Activated CD4-positive, CD25-positive, alpha-beta regulatory T cell treated with anti-CD3 and anti-CD28 coated beads, Interleukin-2, amount 50 U/mL, for 16 hours (primary cell): Measurements from ENCODE around the gene SLC16A2.
"Not testable (repeated sequence)": the region's sequence is repeated elsewhere in the genome, so short reads cannot be mapped to it uniquely, and the experiment has no call there.

ENCODE experiments used
- DNase-seq: peaks from one replicate; pipeline ENCODE4 v3.0.0-alpha.2; 2020; ENCODE audit warnings: low read depth, low spot score

SLC16A2 gene

GRCh38 chrX:74506317-74507115 is 85.2 kb downstream of the SLC16A2 start:
- no peak for DNase-seq

- no peak for DNase-seq
These were observed 85.9 kb downstream of the SLC16A2 start for GRCh38 chrX:74507191-74507590.

GRCh38 chrX:74509989-74510388 is 88.7 kb downstream of the SLC16A2 start:
- DNase-seq: no peak

- no peak for DNase-seq
These were observed 89.1 kb downstream of the SLC16A2 start for GRCh38 chrX:74510401-74510800.

- DNase-seq: no peak
These were observed 90.4 kb downstream of the SLC16A2 start for GRCh38 chrX:74511704-74512103.

- DNase-seq: no peak
These were observed 93.1 kb downstream of the SLC16A2 start for GRCh38 chrX:74514384-74514783.

GRCh38 chrX:74515356-74515755 is 94.1 kb downstream of the SLC16A2 start:
- no peak for DNase-seq

- DNase-seq: not testable (repeated sequence)
These were observed 94.7 kb downstream of the SLC16A2 start for GRCh38 chrX:74516013-74516412.

GRCh38 chrX:74519870-74520269 is 98.6 kb downstream of the SLC16A2 start:
- no peak for DNase-seq

GRCh38 chrX:74520291-74520690 is 99.0 kb downstream of the SLC16A2 start:
- no peak for DNase-seq

- DNase-seq: no peak
These were observed 99.6 kb downstream of the SLC16A2 start for GRCh38 chrX:74520896-74521295.

- no peak for DNase-seq
These were observed 100.9 kb downstream of the SLC16A2 start for GRCh38 chrX:74521961-74522751.

GRCh38 chrX:74523224-74523623 is 101.9 kb downstream of the SLC16A2 start:
- no peak for DNase-seq

- no peak for DNase-seq
These were observed 102.8 kb downstream of the SLC16A2 start for GRCh38 chrX:74523870-74524735.

GRCh38 chrX:74525116-74525515 is 103.8 kb downstream of the SLC16A2 start:
- DNase-seq: no peak

GRCh38 chrX:74526764-74527163 is 105.5 kb downstream of the SLC16A2 start:
- no peak for DNase-seq

- no peak for DNase-seq
These were observed 106.1 kb downstream of the SLC16A2 start for GRCh38 chrX:74527350-74527749.

- DNase-seq: no peak
These were observed 108.0 kb downstream of the SLC16A2 start for GRCh38 chrX:74529311-74529710.

GRCh38 chrX:74531081-74531480 is 109.8 kb downstream of the SLC16A2 start:
- DNase-seq: no peak

- DNase-seq: no peak
These were observed 113.3 kb downstream of the SLC16A2 start for GRCh38 chrX:74534569-74535038.

- DNase-seq: no peak
These were observed 113.8 kb downstream of the SLC16A2 start for GRCh38 chrX:74535086-74535407.
